Adrenal gland (tissue), 5 donors: Measurements from ENCODE around the gene PRICKLE4.

Experiments
- POLR2A ChIP-seq, 2 donors: fragments of 450-650 bp; IDR thresholded peaks; one replicate each; pipeline ENCODE4 v1.6.1; 2017; ENCODE audit warnings: antibody characterized with exemption in 2 of 2, mild to moderate bottlenecking in 2 of 2, moderate library complexity in 1 of 2
- TF ChIP-seq, protein P1 (sequence below), 6 experiments: fragments of 450-650 bp in 4 of 6; fragments of 200-600 bp in 2 of 6; sonication (generic) in 1 of 6; IDR thresholded peaks; 1 replicate in 5 of 6; 2 replicates in 1 of 6; pipeline versions ENCODE4 v1.5.1 to v1.8.0; 2016 to 2021; ENCODE audit warnings: antibody characterized with exemption in 6 of 6, mild to moderate bottlenecking in 2 of 6, moderate library complexity in 1 of 6
- donor health status: DM: no; HTN: no; CAD: no.

GRCh38 chr6:41815587-41815986 lies 35.0 kb downstream of the PRICKLE4 start:
- TF ChIP-seq, protein P1, sequence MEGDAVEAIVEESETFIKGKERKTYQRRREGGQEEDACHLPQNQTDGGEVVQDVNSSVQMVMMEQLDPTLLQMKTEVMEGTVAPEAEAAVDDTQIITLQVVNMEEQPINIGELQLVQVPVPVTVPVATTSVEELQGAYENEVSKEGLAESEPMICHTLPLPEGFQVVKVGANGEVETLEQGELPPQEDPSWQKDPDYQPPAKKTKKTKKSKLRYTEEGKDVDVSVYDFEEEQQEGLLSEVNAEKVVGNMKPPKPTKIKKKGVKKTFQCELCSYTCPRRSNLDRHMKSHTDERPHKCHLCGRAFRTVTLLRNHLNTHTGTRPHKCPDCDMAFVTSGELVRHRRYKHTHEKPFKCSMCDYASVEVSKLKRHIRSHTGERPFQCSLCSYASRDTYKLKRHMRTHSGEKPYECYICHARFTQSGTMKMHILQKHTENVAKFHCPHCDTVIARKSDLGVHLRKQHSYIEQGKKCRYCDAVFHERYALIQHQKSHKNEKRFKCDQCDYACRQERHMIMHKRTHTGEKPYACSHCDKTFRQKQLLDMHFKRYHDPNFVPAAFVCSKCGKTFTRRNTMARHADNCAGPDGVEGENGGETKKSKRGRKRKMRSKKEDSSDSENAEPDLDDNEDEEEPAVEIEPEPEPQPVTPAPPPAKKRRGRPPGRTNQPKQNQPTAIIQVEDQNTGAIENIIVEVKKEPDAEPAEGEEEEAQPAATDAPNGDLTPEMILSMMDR (IDR thresholded peaks at IDR 0.05) = no peak
- no peak for TF ChIP-seq POLR2A (IDR thresholded peaks at IDR 0.05)
